NCI-H526 (cell line): ENCODE data around the gene OR6B1.
"Not testable (repeated sequence)": the region's sequence is repeated elsewhere in the genome, so short reads cannot be mapped to it uniquely, and the experiment has no call there.

Experiments
- DNase-seq, 2 experiments: peaks; one replicate each; lab custom pipeline; 2025; lab: John Stamatoyannopoulos, UW

The OR6B1 gene

GRCh38 chr7:144038887-144039286 is 38.8 kb downstream of the OR6B1 start:
- no peak for DNase-seq

GRCh38 chr7:144048648-144049047 is 48.5 kb downstream of the OR6B1 start, which contains the start of gene OR2A5:
Gene OR2A5 (plus strand): TSS chr7:144048948. CDS start chr7:144050402, 1,454 bp downstream.
- DNase-seq, result no peak

- DNase-seq, result no peak
These were observed 49.4 kb downstream of the OR6B1 start for GRCh38 chr7:144049491-144049890.

GRCh38 chr7:144050093-144050492 is 50.0 kb downstream of the OR6B1 start:
- DNase-seq, result no peak

- not testable (repeated sequence) for DNase-seq
These were observed 50.8 kb downstream of the OR6B1 start for GRCh38 chr7:144050884-144051283.

- no peak for DNase-seq
These were observed 57.8 kb downstream of the OR6B1 start for GRCh38 chr7:144057954-144058353.
